ENCODE measurements around the gene CCSER1.

DNA sequence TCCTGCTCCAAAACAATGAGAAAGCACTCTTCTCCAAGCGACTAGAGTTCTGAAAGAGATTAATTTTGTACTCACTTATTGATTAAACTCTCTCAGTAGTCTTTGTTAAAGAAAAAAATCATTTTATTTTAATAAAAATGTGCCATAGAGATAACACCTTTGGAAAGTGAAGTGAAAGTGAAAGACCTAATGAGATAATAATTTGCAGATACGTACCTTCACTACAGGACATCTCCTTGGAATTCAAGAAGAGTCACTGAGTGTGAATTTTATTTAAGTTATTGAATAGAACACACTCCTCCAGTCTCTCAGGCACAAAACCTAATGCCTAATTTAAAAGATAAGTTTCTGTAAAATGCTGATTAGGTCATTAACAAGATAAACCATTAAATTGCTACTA is 1106.0 kb downstream of the CCSER1 start:
- TF ChIP-seq, protein P1, sequence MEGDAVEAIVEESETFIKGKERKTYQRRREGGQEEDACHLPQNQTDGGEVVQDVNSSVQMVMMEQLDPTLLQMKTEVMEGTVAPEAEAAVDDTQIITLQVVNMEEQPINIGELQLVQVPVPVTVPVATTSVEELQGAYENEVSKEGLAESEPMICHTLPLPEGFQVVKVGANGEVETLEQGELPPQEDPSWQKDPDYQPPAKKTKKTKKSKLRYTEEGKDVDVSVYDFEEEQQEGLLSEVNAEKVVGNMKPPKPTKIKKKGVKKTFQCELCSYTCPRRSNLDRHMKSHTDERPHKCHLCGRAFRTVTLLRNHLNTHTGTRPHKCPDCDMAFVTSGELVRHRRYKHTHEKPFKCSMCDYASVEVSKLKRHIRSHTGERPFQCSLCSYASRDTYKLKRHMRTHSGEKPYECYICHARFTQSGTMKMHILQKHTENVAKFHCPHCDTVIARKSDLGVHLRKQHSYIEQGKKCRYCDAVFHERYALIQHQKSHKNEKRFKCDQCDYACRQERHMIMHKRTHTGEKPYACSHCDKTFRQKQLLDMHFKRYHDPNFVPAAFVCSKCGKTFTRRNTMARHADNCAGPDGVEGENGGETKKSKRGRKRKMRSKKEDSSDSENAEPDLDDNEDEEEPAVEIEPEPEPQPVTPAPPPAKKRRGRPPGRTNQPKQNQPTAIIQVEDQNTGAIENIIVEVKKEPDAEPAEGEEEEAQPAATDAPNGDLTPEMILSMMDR (IDR thresholded peaks at IDR 0.05; ENCODE audit: low read depth, low read length, poor library complexity, severe bottlenecking), result no peak
- no peak for TF ChIP-seq EZH2phosphoT487 (IDR thresholded peaks at IDR 0.05; ENCODE audit: borderline replicate concordance, low read length)
